Activated CD8-positive, alpha-beta memory T cell treated with anti-CD3 and anti-CD28 coated beads, Interleukin-2, amount 10 ng/mL, durations not matched to agents 7 days and 5 days (primary cell): Measurements from ENCODE around the gene SAV1. TPM values are rescaled to one million over a fixed set of nuclear protein-coding genes. Genes with fewer than 3 reads are reported as not detected.
"Not testable (repeated sequence)": the region's sequence is repeated elsewhere in the genome, so short reads cannot be mapped to it uniquely, and the experiment has no call there.

Experiments
- ATAC-seq: fragments of 150-1000 bp; cut with Tn5 transposase; one replicate; pipeline ENCODE4 v1.10.0; 2021; ENCODE audit warnings: moderate library complexity
- CTCF ChIA-PET: fragments of 350-600 bp; sonication (Branson Sonifier 250); formaldehyde crosslinking; loops from one replicate; lab custom pipeline; 2021; ENCODE audit warnings: antibody characterized with exemption; lab: Charles Lee
- DNase-seq: peaks from one replicate; pipeline ENCODE4 v3.0.0-alpha.2; 2020
- H3K27ac Mint-ChIP-seq: one replicate; pipeline ENCODE4 v1.8.0; 2021; ENCODE audit warnings: mild to moderate bottlenecking, mixed read lengths
- H3K27me3 Mint-ChIP-seq: one replicate; pipeline ENCODE4 v1.8.0; 2021; ENCODE audit warnings: mixed read lengths
- H3K36me3 Mint-ChIP-seq: one replicate; pipeline ENCODE4 v1.8.0; 2021; ENCODE audit warnings: mild to moderate bottlenecking, mixed read lengths
- H3K4me1 Mint-ChIP-seq: one replicate; pipeline ENCODE4 v1.8.0; 2021; ENCODE audit warnings: mixed read lengths
- H3K4me3 Mint-ChIP-seq: one replicate; pipeline ENCODE4 v1.8.0; 2021; ENCODE audit warnings: mild to moderate bottlenecking, moderate library complexity, mixed read lengths
- H3K9me3 Mint-ChIP-seq: one replicate; pipeline ENCODE4 v1.8.0; 2022; ENCODE audit warnings: low read depth, mixed read lengths
- total RNA-seq, 2 experiments: library from RNA; stranded (reverse); gene quantifications; one replicate each; pipeline ENCODE4 v1.2.3, GENCODE V29; 2021

Gene SAV1
- total RNA-seq, 2 experiments from 2014 or later, result 4.4 to 5.8 TPM

- Mint-ChIP-seq H3K4me1 (peaks cover 8% of the 10 kb centered on the region), H3K27me3 (no peaks in the 10 kb centered on the region), H3K9me3 (no peaks in the 10 kb centered on the region), H3K36me3 (no peaks in the 10 kb centered on the region), H3K4me3 (no peak overlapping the region), H3K27ac (no peak overlapping the region)
- CTCF ChIA-PET, result interaction anchor here (0.9 kb wide), 1 partner anchor 101 kb away, joined by 4 read pairs; no protein-coding TSS in a partner anchor
- ATAC-seq, result no peak
- no peak for DNase-seq
Measured at GRCh38 chr14:50676814-50677516, 8.9 kb upstream of the SAV1 start.

- no peak overlapping the region for H3K4me3 Mint-ChIP-seq
- no peak for DNase-seq
- no peaks in the 10 kb centered on the region for H3K36me3 Mint-ChIP-seq
- no peaks in the 10 kb centered on the region for H3K27me3 Mint-ChIP-seq
- H3K4me1 Mint-ChIP-seq, result peaks cover 8% of the 10 kb centered on the region
- CTCF ChIA-PET, result no interaction called here
- ATAC-seq, result no peak
- H3K9me3 Mint-ChIP-seq, result no peaks in the 10 kb centered on the region
- no peak overlapping the region for H3K27ac Mint-ChIP-seq
Measured at GRCh38 chr14:50675597-50675996, 7.5 kb upstream of the SAV1 start.

GRCh38 chr14:50670866-50671256 lies 2.8 kb upstream of the SAV1 start:
- H3K27me3 Mint-ChIP-seq, result no peaks in the 10 kb centered on the region
- no peak overlapping the region for H3K4me3 Mint-ChIP-seq
- H3K9me3 Mint-ChIP-seq, result no peaks in the 10 kb centered on the region
- DNase-seq, result no peak
- ATAC-seq, result no peak
- H3K4me1 Mint-ChIP-seq, result peaks cover 12% of the 10 kb centered on the region
- H3K36me3 Mint-ChIP-seq, result no peaks in the 10 kb centered on the region
- H3K27ac Mint-ChIP-seq, result no peak overlapping the region
- CTCF ChIA-PET, result interaction anchor here (0.7 to 0.9 kb wide), 3 partner anchors 9 to 429 kb away, joined by 3 to 4 read pairs (median 4); no protein-coding TSS in a partner anchor

- H3K4me1 Mint-ChIP-seq, result peaks cover 12% of the 10 kb centered on the region
- no peaks in the 10 kb centered on the region for H3K27me3 Mint-ChIP-seq
- no peaks in the 10 kb centered on the region for H3K9me3 Mint-ChIP-seq
- CTCF ChIA-PET, result interaction anchor here (0.9 kb wide), 1 partner anchor 54 kb away, joined by 4 read pairs; no protein-coding TSS in a partner anchor
- H3K36me3 Mint-ChIP-seq, result no peaks in the 10 kb centered on the region
- no peak for ATAC-seq
- H3K27ac Mint-ChIP-seq, result no peak overlapping the region
- H3K4me3 Mint-ChIP-seq, result no peak overlapping the region
- no peak for DNase-seq
Measured at GRCh38 chr14:50670196-50670865, 2.2 kb upstream of the SAV1 start.

GRCh38 chr14:50669441-50669986 lies 1.4 kb upstream of the SAV1 start:
- ATAC-seq (no peak), DNase-seq (no peak)
- peaks cover 4% of the 10 kb centered on the region for H3K36me3 Mint-ChIP-seq
- no peak overlapping the region for H3K4me3 Mint-ChIP-seq
- H3K27ac Mint-ChIP-seq, result no peak overlapping the region
- peaks cover 12% of the 10 kb centered on the region for H3K4me1 Mint-ChIP-seq
- CTCF ChIA-PET, result no interaction called here
- H3K27me3 Mint-ChIP-seq, result no peaks in the 10 kb centered on the region
- no peaks in the 10 kb centered on the region for H3K9me3 Mint-ChIP-seq

- H3K4me3 Mint-ChIP-seq, result no peak overlapping the region
- CTCF ChIA-PET, result no interaction called here
- H3K27me3 Mint-ChIP-seq, result no peaks in the 10 kb centered on the region
- ATAC-seq (no peak), DNase-seq (no peak)
- H3K36me3 Mint-ChIP-seq, result peaks cover 6% of the 10 kb centered on the region
- peaks cover 12% of the 10 kb centered on the region for H3K4me1 Mint-ChIP-seq
- H3K27ac Mint-ChIP-seq, result no peak overlapping the region
- H3K9me3 Mint-ChIP-seq, result no peaks in the 10 kb centered on the region
Measured at GRCh38 chr14:50668826-50669143, 679 bp upstream of the SAV1 start.

GRCh38 chr14:50667684-50667995 lies 466 bp downstream of the SAV1 start:
- CTCF ChIA-PET, result interaction anchor here (0.9 kb wide), 1 partner anchor 25 kb away, joined by 3 read pairs; no protein-coding TSS in a partner anchor
- DNase-seq, result peak; percentile 48

GRCh38 chr14:50666772-50667683 lies 1.1 kb downstream of the SAV1 start:
- no peaks in the 10 kb centered on the region for H3K27me3 Mint-ChIP-seq
- no peak for DNase-seq
- no peaks in the 10 kb centered on the region for H3K9me3 Mint-ChIP-seq
- ATAC-seq, result peak; percentile 17
- CTCF ChIA-PET, result interaction anchor here (1.2 to 1.3 kb wide), 3 partner anchors 58 to 193 kb away, joined by 5 to 8 read pairs (median 5); no protein-coding TSS in a partner anchor
- no peak overlapping the region for H3K4me3 Mint-ChIP-seq
- H3K4me1 Mint-ChIP-seq, result peaks cover 12% of the 10 kb centered on the region
- peak overlapping the region; percentile 58 for H3K27ac Mint-ChIP-seq
- H3K36me3 Mint-ChIP-seq, result peaks cover 11% of the 10 kb centered on the region

More at GRCh38 chr14:50667684-50667995, 466 bp downstream of the SAV1 start:
- Mint-ChIP-seq H3K9me3 (no peaks in the 10 kb centered on the region), H3K4me3 (no peak overlapping the region), H3K4me1 (peaks cover 12% of the 10 kb centered on the region), H3K36me3 (peaks cover 11% of the 10 kb centered on the region), H3K27ac (peak overlapping the region; percentile 58), H3K27me3 (no peaks in the 10 kb centered on the region)
- no peak for ATAC-seq

- Mint-ChIP-seq H3K4me1 (peaks cover 12% of the 10 kb centered on the region), H3K36me3 (peaks cover 20% of the 10 kb centered on the region)
- not testable (repeated sequence) for ATAC-seq, H3K27ac Mint-ChIP-seq, H3K27me3 Mint-ChIP-seq, H3K9me3 Mint-ChIP-seq, DNase-seq, H3K4me3 Mint-ChIP-seq
- CTCF ChIA-PET, result interaction anchor here (1.1 to 1.2 kb wide), 3 partner anchors 60 to 195 kb away, joined by 4 to 5 read pairs (median 5); no protein-coding TSS in a partner anchor
Measured at GRCh38 chr14:50665300-50665699, 2.8 kb downstream of the SAV1 start.

GRCh38 chr14:50664579-50664978 lies 3.5 kb downstream of the SAV1 start:
- H3K27me3 Mint-ChIP-seq, H3K27ac Mint-ChIP-seq, H3K9me3 Mint-ChIP-seq, DNase-seq, CTCF ChIA-PET, ATAC-seq, H3K4me3 Mint-ChIP-seq: not testable (repeated sequence)
- peaks cover 22% of the 10 kb centered on the region for H3K36me3 Mint-ChIP-seq
- H3K4me1 Mint-ChIP-seq, result peaks cover 12% of the 10 kb centered on the region

GRCh38 chr14:50659327-50659974 lies 8.7 kb downstream of the SAV1 start:
- ATAC-seq (no peak), DNase-seq (no peak)
- CTCF ChIA-PET, result no interaction called here
- Mint-ChIP-seq H3K4me3 (no peak overlapping the region), H3K36me3 (peaks cover 17% of the 10 kb centered on the region), H3K27ac (no peak overlapping the region), H3K4me1 (no peaks in the 10 kb centered on the region), H3K9me3 (no peaks in the 10 kb centered on the region), H3K27me3 (no peaks in the 10 kb centered on the region)

GRCh38 chr14:50658203-50658602 lies 9.9 kb downstream of the SAV1 start:
- Mint-ChIP-seq H3K27ac (no peak overlapping the region), H3K36me3 (peaks cover 12% of the 10 kb centered on the region), H3K4me1 (no peaks in the 10 kb centered on the region), H3K4me3 (no peak overlapping the region), H3K27me3 (no peaks in the 10 kb centered on the region), H3K9me3 (no peaks in the 10 kb centered on the region)
- no peak for ATAC-seq
- CTCF ChIA-PET, result interaction anchor here (0.7 to 1.5 kb wide), 4 partner anchors 33 to 297 kb away, joined by 3 to 4 read pairs (median 3); no protein-coding TSS in a partner anchor
- DNase-seq, result no peak
